Measurements from ENCODE around the gene ZNHIT1.

- no peak for TF ChIP-seq CTCF (IDR thresholded peaks at IDR 0.05; ENCODE audit: insufficient read depth, low read depth, low read length)
- TF ChIP-seq EZH2 (IDR thresholded peaks at IDR 0.05; ENCODE audit: insufficient read depth, low read length) = peak; percentile 100
These were observed 37.7 kb upstream of the ZNHIT1 start, which contains the start of gene NAT16 for GRCh38 chr7:101180130-101180755.
